GM18526 (cell line): ENCODE results near the gene SOD3.

ENCODE experiments used
- POLR2A ChIP-seq: IDR thresholded peaks from 3 replicates; pipeline ENCODE4 v1.6.1; 2011; ENCODE audit not compliant: insufficient read length; ENCODE audit errors: extremely low read depth

Gene SOD3

GRCh38 chr4:24808261-24808660 lies 12.9 kb downstream of the SOD3 start:
- TF ChIP-seq POLR2A = no peak

DNA sequence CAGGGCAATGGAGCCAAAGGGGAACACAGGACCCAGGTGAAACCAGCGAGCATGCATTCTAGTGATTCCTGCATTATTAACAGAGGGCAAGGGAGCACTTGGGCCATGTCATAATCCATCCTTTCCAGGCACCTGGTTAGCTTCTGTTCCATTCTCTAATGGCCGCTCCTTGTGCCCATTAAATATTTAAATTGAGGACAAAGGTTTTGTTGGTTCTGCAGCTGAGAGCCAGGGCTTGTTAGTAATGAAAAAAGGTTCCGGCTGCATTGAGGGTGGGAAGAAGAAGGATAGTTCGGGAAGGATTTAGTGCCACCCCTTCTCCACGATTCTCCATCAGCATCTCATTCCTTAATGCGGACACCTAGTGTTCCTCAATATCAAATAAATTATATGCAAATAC lies 13.6 kb downstream of the SOD3 start:
- TF ChIP-seq POLR2A = no peak

- no peak for TF ChIP-seq POLR2A
These were observed 14.0 kb downstream of the SOD3 start for GRCh38 chr4:24809376-24809775.

- no peak for TF ChIP-seq POLR2A
These were observed 14.5 kb downstream of the SOD3 start for GRCh38 chr4:24809815-24810405.

DNA sequence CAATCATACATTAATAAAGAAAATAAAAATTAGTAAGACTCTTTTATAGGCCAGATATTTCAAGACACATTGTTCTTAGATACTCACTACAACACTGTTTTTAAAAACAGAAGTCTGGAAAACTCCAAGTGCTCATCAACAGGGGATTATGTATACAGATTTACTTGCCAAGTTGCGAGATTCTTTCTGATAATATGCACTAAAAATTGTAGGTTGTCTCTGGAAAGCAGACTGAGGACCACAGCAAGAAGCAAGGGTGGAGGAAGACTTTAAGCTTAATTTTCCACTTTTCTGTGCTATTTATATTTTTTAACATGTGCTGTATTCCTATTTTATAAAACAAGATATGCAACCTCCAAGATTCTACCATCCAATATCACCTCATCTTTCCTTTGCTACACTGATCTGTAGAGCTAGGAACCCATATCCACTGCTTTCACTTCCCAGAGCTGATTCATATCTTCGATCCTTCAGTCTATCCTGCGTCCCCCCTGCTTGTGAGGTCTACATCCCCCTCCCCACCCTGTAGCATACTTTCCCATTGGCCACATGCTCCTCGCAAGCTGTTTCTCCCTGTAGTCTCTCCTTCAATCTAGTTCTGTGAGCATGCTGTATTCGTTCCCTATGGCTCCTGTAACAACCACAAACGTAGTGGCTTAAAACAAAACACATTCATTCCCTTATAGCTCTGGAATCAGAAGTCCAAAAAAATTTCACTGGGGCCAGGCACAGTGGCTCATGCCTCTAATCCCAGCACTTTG lies 15.7 kb downstream of the SOD3 start:
- TF ChIP-seq POLR2A = no peak

DNA sequence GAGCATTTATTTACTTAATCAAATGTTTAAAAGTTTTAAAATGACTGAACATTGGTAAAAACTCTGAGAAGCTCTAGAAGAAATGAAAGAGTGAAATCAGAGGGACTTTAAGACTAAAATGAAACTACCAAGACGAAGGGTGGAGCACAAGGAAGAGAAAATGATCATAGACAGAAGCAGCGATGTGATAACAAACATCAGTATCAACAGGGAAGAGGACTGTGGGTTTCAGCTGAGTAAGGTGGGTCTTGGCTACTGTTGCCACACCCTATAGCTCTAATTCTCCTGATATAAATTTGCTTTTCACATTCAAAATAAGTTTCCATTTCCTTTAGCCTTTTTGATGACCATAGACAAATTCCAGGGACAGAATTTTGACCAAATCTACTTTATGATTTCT lies 18.4 kb downstream of the SOD3 start:
- TF ChIP-seq POLR2A = no peak

DNA sequence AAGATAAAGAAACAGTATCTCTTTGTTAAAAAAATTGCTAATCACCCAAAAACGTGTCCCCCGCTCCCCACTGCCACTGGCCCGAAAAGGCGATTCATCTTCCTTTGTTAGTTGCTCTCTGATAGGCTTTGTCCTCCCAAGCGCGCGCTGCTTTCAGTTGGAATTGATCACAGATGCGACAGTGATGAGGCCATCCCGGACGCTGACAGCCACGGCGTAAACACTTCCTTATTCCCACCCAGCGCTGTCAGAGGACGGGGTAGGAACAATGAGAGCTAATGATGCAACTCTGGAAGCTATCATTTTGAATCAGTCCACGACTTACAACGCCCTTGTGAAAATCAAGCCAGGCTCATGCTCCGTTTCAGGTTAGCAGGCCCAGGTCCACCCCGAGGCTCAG lies 21.4 kb downstream of the SOD3 start:
- TF ChIP-seq POLR2A = no peak

DNA sequence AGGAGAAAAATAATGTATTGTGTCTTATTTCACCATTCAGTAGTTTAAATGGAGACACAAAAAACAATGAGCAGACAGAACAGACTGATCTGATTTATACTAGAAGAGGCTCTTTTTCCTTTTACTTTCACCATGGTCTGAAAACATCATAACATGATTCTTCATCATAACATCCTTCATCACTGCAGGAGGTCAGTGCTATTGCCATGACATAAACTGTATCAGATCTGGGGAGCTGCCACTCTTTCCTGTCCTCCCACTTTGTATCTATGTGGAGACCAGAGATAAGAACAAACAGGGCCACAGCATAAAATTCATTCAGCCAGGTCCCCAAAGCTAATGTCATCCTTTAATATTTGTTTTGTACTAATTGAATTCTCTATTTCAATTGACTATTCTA lies 25.2 kb downstream of the SOD3 start:
- TF ChIP-seq POLR2A = no peak

DNA sequence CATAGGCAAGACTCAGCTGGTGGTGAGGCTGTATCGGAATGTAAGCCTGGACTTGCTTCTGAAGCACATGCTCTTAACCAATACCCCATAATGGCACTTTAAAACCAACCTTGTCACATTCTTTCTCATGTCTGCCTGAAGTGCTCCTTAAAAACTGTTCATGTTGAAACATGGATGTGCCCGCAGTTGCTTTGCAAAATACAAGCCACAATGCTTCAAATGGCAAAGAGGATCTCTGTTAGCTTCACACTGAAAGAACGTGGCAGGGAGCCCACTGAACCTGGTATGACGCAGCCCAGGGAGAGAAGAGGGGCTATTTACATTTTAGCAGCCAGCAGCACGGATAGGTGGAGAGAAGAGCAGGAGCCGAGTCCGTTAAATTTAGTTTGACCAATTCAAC lies 29.3 kb downstream of the SOD3 start:
- TF ChIP-seq POLR2A = no peak

DNA sequence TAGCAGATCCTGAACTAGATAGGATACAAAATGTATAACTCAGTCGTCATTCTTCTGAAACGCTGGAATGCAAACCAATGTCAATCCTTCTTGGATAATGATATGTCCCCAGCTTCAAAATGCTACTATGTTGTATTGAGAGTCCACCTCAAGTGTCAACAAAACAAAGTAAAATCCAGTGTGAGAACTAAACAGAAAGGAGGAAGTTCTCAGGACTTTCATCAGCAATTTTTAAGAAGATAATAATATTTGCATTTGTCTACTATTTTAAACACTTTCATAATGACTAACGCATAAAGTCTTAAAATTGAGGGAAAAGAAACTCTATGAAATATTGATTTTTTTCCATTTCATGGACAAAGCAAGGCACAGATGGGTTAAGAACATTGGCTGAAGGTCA lies 36.3 kb downstream of the SOD3 start:
- no peak for TF ChIP-seq POLR2A

- no peak for TF ChIP-seq POLR2A
These were observed 40.3 kb downstream of the SOD3 start for GRCh38 chr4:24835696-24836095.

DNA sequence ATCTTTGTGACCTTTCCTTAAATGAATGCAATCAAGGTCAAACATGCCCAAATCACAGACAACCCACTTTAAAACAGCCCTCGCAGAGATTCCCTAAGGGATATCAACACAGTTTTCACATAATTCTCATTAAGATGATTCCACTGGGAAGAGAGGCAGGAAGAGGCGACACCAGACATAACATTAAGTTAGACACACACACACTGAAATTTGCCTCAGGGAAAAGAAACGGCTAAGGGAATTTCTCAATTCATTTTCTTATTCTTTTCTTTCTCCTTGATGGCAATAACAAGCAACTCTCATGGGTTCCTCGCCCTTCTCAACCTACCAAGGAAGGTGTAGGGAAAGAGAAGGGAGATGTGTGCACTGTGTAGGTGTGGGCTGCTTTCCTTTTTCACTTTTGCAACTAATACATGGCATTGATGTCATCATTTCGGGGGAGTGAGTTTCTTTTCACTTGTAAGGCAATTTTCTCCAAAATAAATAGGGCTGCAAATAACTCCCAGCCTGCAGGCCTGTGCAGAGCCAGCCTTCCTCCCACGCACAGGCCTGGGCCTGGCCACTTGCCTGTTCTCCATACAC lies 41.4 kb downstream of the SOD3 start:
- TF ChIP-seq POLR2A = no peak

DNA sequence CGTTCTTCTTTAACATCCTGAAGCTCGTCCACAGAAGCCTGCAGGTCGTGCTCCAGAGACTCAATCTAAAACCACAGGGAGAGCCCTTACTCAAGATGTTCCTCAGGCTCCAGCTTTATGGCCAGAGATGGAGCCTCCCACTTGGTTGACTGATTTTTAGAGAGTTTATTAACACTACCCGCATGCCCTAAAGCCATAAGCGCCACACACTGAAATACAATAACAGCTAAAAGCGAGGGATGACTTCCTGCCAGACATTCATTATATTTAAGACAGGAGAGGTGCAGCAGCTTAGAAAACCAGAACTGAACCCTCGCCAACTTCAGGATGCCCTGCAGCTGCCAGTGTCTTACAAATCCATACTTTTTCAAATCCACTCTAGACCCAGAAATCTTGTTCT lies 42.0 kb downstream of the SOD3 start:
- TF ChIP-seq POLR2A = no peak

GRCh38 chr4:24837781-24838180 lies 42.4 kb downstream of the SOD3 start:
- no peak for TF ChIP-seq POLR2A

- no peak for TF ChIP-seq POLR2A
These were observed 45.0 kb downstream of the SOD3 start for GRCh38 chr4:24840362-24840761.

DNA sequence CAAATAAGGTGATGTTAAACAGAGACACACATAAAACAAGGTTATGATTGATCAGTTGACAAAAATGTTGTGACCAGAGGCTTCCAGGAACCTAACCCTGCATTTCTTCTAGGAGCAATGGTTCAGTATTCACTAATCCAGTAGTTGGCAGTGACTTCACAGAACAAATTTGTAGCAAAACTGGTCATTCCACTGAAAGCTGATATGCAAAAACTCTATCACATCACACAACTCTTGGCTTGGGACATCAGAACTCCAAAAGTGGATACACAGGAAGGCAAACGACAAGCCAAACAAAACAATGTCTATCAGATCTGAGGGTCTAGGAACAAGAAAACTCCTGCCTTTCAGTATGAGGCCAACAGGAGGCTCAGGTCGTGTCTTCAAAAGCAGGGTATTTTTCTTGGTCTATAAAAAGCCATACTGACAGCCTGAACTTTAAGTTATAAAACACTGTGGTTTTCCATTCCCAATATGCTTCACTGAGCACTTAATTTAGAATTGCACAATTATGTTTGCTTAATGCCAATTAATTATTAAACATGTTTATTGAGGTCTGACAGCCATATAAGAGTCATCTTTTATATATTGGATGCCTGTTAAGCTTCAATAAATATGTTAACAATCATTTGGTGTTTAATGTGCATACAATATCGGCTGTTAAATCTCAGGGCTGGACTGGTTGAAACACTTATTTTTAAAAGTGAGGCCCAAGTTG lies 45.6 kb downstream of the SOD3 start:
- no peak for TF ChIP-seq POLR2A
